ENCODE results near the gene S100A5.

Gene S100A5

GRCh38 chr1:153547560-153548551 lies 7.1 kb upstream of the S100A5 start:
- DNase-seq (ENCODE audit: low read depth in 2 of 2) = no peak

- DNase-seq (ENCODE audit: low read depth in 2 of 2) = no peak
These were observed 6.2 kb upstream of the S100A5 start for GRCh38 chr1:153546796-153547559.

- DNase-seq (ENCODE audit: low read depth in 2 of 2) = no peak
These were observed 5.6 kb upstream of the S100A5 start for GRCh38 chr1:153546371-153546770.

- peak; percentile 80 to 89 for DNase-seq (ENCODE audit: low read depth in 2 of 2)
These were observed 4.6 kb upstream of the S100A5 start, which contains the start of gene S100A4 for GRCh38 chr1:153545067-153546055. TSS of gene S100A4 (minus strand) at chr1:153545806. CDS start at chr1:153544794, 1,012 bp downstream.

GRCh38 chr1:153544453-153545066 lies 3.8 kb upstream of the S100A5 start:
- no peak for DNase-seq (ENCODE audit: low read depth in 2 of 2)

- DNase-seq (ENCODE audit: low read depth in 2 of 2) = no peak
These were observed 3.0 kb upstream of the S100A5 start for GRCh38 chr1:153543736-153544135.

GRCh38 chr1:153542956-153543711 lies 2.4 kb upstream of the S100A5 start:
- no peak for DNase-seq (ENCODE audit: low read depth in 2 of 2)

GRCh38 chr1:153541641-153542590 lies 1.2 kb upstream of the S100A5 start:
- no peak for DNase-seq (ENCODE audit: low read depth in 2 of 2)

GRCh38 chr1:153539395-153540093 lies 1.2 kb downstream of the S100A5 start:
- DNase-seq (ENCODE audit: low read depth in 2 of 2) = no peak

GRCh38 chr1:153538315-153538821 lies 2.4 kb downstream of the S100A5 start:
- DNase-seq (ENCODE audit: low read depth in 2 of 2) = no peak

GRCh38 chr1:153537376-153537730 lies 3.4 kb downstream of the S100A5 start:
- DNase-seq (ENCODE audit: low read depth in 2 of 2) = no peak

GRCh38 chr1:153536671-153537375 lies 3.9 kb downstream of the S100A5 start:
- DNase-seq (ENCODE audit: low read depth in 2 of 2) = no peak

GRCh38 chr1:153536012-153536670 lies 4.6 kb downstream of the S100A5 start:
- peak; percentile 69 to 71 for DNase-seq (ENCODE audit: low read depth in 2 of 2)

GRCh38 chr1:153535242-153536011 lies 5.3 kb downstream of the S100A5 start, which contains the start of gene S100A6:
TSS of gene S100A6 (minus strand) at chr1:153535991. CDS start at chr1:153535339, 652 bp downstream.
- no peak for DNase-seq (ENCODE audit: low read depth in 2 of 2)

- DNase-seq (ENCODE audit: low read depth in 2 of 2) = no peak
These were observed 5.9 kb downstream of the S100A5 start for GRCh38 chr1:153534925-153535241.

- no peak for DNase-seq (ENCODE audit: low read depth in 2 of 2)
These were observed 6.4 kb downstream of the S100A5 start for GRCh38 chr1:153534226-153534924.
